Stimulated activated naive CD8-positive, alpha-beta T cell treated with anti-CD3 and anti-CD28 coated beads, Interleukin-15, Interleukin-2, amounts not matched to agents 100 ng/mL and 50 ng/mL, for 24 hours (primary cell): Measurements from ENCODE around the gene TMEM269.

ENCODE experiments used
- H3K27ac Mint-ChIP-seq: one replicate; pipeline ENCODE4 v1.8.0; 2021; ENCODE audit warnings: mild to moderate bottlenecking, mixed read lengths
- H3K27me3 Mint-ChIP-seq: one replicate; pipeline ENCODE4 v1.8.0; 2021; ENCODE audit warnings: mixed read lengths
- H3K36me3 Mint-ChIP-seq: one replicate; pipeline ENCODE4 v1.8.0; 2021; ENCODE audit warnings: low read depth, mixed read lengths
- H3K4me1 Mint-ChIP-seq: one replicate; pipeline ENCODE4 v1.8.0; 2021; ENCODE audit warnings: low read depth, mixed read lengths
- H3K4me3 Mint-ChIP-seq: one replicate; pipeline ENCODE4 v1.8.0; 2021; ENCODE audit warnings: mild to moderate bottlenecking, mixed read lengths
- H3K9me3 Mint-ChIP-seq: one replicate; pipeline ENCODE4 v1.8.0; 2021; ENCODE audit warnings: mixed read lengths

Gene TMEM269

GRCh38 chr1:42841010-42841409, 56.2 kb downstream of the TMEM269 start:
- Mint-ChIP-seq H3K36me3 (peaks cover 14% of the 10 kb centered on the region), H3K9me3 (no peaks in the 10 kb centered on the region), H3K4me1 (peaks cover 11% of the 10 kb centered on the region), H3K27me3 (no peaks in the 10 kb centered on the region), H3K27ac (no peak overlapping the region), H3K4me3 (no peak overlapping the region)

- peaks cover 14% of the 10 kb centered on the region for H3K36me3 Mint-ChIP-seq
- no peak overlapping the region for H3K27ac Mint-ChIP-seq
- H3K4me3 Mint-ChIP-seq: no peak overlapping the region
- peaks cover 14% of the 10 kb centered on the region for H3K4me1 Mint-ChIP-seq
- no peaks in the 10 kb centered on the region for H3K27me3 Mint-ChIP-seq
- no peaks in the 10 kb centered on the region for H3K9me3 Mint-ChIP-seq
These were observed 56.8 kb downstream of the TMEM269 start for GRCh38 chr1:42841440-42842147.

- H3K4me1 Mint-ChIP-seq: peaks cover 38% of the 10 kb centered on the region
- H3K9me3 Mint-ChIP-seq: no peaks in the 10 kb centered on the region
- H3K27me3 Mint-ChIP-seq: no peaks in the 10 kb centered on the region
- no peak overlapping the region for H3K27ac Mint-ChIP-seq
- no peak overlapping the region for H3K4me3 Mint-ChIP-seq
- peaks cover 21% of the 10 kb centered on the region for H3K36me3 Mint-ChIP-seq
These were observed 59.9 kb downstream of the TMEM269 start for GRCh38 chr1:42844592-42845140.

GRCh38 chr1:42845193-42845592, 60.4 kb downstream of the TMEM269 start:
- Mint-ChIP-seq H3K36me3 (peaks cover 26% of the 10 kb centered on the region), H3K9me3 (no peaks in the 10 kb centered on the region), H3K27ac (no peak overlapping the region), H3K27me3 (no peaks in the 10 kb centered on the region), H3K4me1 (peaks cover 42% of the 10 kb centered on the region), H3K4me3 (no peak overlapping the region)

GRCh38 chr1:42845866-42846256, 61.1 kb downstream of the TMEM269 start:
- Mint-ChIP-seq H3K36me3 (peaks cover 30% of the 10 kb centered on the region), H3K27me3 (no peaks in the 10 kb centered on the region), H3K4me1 (peaks cover 42% of the 10 kb centered on the region), H3K4me3 (peak overlapping the region; percentile 92), H3K27ac (peak overlapping the region; percentile 88), H3K9me3 (no peaks in the 10 kb centered on the region)

GRCh38 chr1:42846257-42847110, 61.7 kb downstream of the TMEM269 start, which contains the start of gene ZNF691:
Gene ZNF691, plus strand, starts transcription at chr1:42846613. Its CDS starts 3,046 bp downstream, at chr1:42849659.
- H3K27ac Mint-ChIP-seq: peak within 1 kb of the TSS; percentile 88
- H3K4me3 Mint-ChIP-seq: peak within 1 kb of the TSS; percentile 92
- H3K27me3 Mint-ChIP-seq: no peaks in the 10 kb centered on the region
- H3K36me3 Mint-ChIP-seq: peaks cover 33% of the 10 kb centered on the region
- H3K4me1 Mint-ChIP-seq: peaks cover 42% of the 10 kb centered on the region
- H3K9me3 Mint-ChIP-seq: no peaks in the 10 kb centered on the region

- Mint-ChIP-seq H3K9me3 (no peaks in the 10 kb centered on the region), H3K4me3 (peak overlapping the region; percentile 92), H3K36me3 (peaks cover 35% of the 10 kb centered on the region), H3K27me3 (no peaks in the 10 kb centered on the region), H3K4me1 (peaks cover 42% of the 10 kb centered on the region), H3K27ac (peak overlapping the region; percentile 88)
These were observed 62.4 kb downstream of the TMEM269 start for GRCh38 chr1:42847111-42847595.

GRCh38 chr1:42847721-42848460, 63.1 kb downstream of the TMEM269 start:
- H3K9me3 Mint-ChIP-seq: no peaks in the 10 kb centered on the region
- peak overlapping the region; percentile 88 for H3K27ac Mint-ChIP-seq
- H3K27me3 Mint-ChIP-seq: no peaks in the 10 kb centered on the region
- peaks cover 47% of the 10 kb centered on the region for H3K4me1 Mint-ChIP-seq
- peak overlapping the region; percentile 92 for H3K4me3 Mint-ChIP-seq
- peaks cover 42% of the 10 kb centered on the region for H3K36me3 Mint-ChIP-seq

- Mint-ChIP-seq H3K36me3 (peaks cover 45% of the 10 kb centered on the region), H3K9me3 (no peaks in the 10 kb centered on the region), H3K4me1 (peaks cover 47% of the 10 kb centered on the region), H3K27ac (no peak overlapping the region), H3K27me3 (no peaks in the 10 kb centered on the region), H3K4me3 (peak overlapping the region; percentile 19)
These were observed 64.2 kb downstream of the TMEM269 start for GRCh38 chr1:42848823-42849537.

GRCh38 chr1:42849944-42850343, 65.2 kb downstream of the TMEM269 start:
- Mint-ChIP-seq H3K27ac (no peak overlapping the region), H3K4me3 (no peak overlapping the region), H3K9me3 (no peaks in the 10 kb centered on the region), H3K4me1 (peaks cover 40% of the 10 kb centered on the region), H3K36me3 (peaks cover 40% of the 10 kb centered on the region), H3K27me3 (no peaks in the 10 kb centered on the region)
